GM12873 (cell line): Measurements from ENCODE around the gene MDGA2.

ENCODE experiments used
- CTCF ChIP-seq: IDR thresholded peaks from 2 replicates; pipeline ENCODE4 v1.5.1; 2012; ENCODE audit warnings: low read depth, mild to moderate bottlenecking, moderate library complexity, low read length, control low read depth; ENCODE audit not compliant: insufficient read depth; ENCODE audit errors: missing control alignments

Gene MDGA2

DNA sequence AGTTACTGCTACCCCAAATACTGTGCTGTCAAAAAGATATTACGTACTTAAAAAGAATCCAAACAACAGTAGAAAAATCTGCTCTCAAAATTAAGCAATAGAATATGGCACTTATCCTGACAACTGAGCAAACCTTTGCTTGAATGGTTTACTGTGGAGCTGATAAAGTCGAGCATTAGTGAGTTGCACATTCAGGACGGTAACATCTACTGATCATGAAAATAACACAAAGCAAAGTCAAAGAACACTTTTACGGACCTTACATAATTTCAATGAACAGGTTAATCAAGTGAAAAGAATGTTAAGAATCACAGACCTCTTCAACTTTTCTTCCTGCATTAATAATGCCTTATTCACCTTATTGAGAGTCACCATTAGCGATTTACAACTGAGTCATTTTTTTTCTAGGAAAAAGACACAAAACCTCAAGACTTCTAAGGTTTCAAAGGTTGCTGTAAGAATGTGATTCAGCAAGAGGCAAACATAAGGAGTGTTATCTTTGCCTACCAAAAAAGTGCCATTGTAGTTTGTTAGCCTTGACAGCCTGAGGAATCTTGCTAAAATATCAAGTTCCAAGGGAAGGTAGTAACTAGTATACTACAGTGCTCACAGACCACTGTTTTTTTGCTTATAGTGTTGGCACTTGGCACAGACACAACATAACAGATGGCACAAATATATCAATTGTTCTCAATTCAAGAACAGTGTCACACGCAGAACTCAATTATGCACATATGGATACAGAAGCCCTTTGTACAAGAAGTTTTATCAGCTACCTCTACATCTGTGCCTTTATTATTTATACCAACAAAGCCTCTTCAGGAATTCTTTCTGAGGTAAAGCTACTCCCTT is 689.6 kb downstream of the MDGA2 start:
- TF ChIP-seq CTCF, result no peak

DNA sequence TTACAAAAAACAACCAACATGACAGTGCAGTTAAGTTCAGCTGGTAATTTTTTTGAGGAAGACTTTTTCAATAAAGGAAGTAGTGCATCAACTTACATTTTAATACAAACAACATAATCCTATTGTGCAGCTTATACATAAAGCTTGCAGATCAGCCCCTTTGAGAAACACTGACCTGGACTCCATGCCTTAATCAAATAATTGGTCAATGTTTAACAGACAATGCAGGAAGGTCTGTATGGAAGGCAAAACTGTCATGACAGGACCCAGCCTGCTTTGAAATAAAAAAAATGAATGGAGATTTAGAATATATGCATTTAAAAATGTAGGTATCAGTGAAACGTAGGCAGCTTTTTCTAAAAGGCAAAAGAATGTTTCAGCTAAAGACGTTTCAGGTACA is 702.1 kb downstream of the MDGA2 start:
- TF ChIP-seq CTCF, result no peak

GRCh38 chr14:46964378-46964777 is 711.0 kb downstream of the MDGA2 start:
- TF ChIP-seq CTCF, result no peak

GRCh38 chr14:46951103-46951502 is 724.3 kb downstream of the MDGA2 start:
- TF ChIP-seq CTCF, result no peak

DNA sequence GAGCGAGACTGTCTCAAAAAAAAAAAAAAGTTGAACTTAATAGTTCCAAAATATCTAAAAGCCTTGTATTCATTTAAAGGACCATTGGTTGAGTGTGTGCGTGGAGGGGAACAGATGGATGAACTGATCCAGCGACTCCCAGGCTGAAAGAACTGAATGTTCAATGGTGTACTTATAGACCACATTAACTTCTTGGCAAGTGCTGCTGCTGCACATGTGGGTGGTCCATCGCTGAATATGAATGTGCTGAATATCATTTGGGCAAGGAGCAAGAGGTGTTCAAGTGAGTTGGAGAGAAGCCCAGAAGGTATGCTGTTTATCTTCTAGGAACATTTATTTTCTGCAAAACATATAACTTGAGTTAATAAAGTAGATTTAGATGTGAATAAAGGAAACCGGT is 734.8 kb downstream of the MDGA2 start:
- no peak for TF ChIP-seq CTCF

GRCh38 chr14:46920542-46920941 is 754.9 kb downstream of the MDGA2 start:
- TF ChIP-seq CTCF, result peak; percentile 19

DNA sequence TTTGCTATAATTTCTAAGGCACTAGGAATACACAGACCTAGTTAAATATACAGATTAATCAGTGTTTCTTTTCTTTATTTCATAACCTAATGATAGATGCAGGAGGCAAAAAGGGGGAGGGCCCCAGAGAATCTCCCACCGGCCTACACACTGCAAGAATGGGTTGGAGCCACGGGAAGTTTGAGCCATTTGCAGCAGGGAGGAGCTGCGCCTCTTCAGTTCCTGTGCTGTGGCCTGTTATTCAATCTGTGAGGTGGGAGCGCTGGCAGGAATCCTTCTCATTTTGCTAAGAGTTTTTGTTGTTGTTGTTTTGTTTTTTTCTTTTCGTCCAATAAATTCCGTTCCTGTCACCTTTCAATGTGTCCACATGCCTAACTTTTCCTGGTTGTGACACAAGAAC is 772.6 kb downstream of the MDGA2 start:
- TF ChIP-seq CTCF, result no peak

DNA sequence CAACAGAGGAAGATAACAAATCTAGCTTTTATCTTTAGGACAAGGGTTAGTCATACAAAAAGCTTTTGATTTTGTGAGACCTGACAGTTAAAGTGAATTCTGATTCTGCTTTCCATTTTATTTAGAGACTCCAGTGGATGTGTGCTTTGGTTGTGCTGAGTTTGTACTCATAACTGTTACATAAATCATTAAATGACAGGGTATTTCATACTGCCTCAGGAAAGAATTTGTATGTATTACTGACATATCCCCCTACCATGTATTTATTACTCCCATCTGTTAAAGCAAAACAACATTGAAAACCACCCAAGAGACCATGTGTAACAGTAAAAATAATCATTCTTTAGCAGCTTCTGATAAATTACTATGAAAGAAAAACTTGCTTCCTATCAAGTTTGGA is 780.9 kb downstream of the MDGA2 start:
- no peak for TF ChIP-seq CTCF
